Stomach (tissue), 9 donors: ENCODE results near the gene DDN. TPM values are rescaled to one million over a fixed set of nuclear protein-coding genes. Genes with fewer than 3 reads are reported as not detected.

Experiments
- DNase-seq, 2 donors: peaks; one replicate each; pipeline versions ENCODE4 v3.0.0 to v3.0.0-alpha.2; 2013 to 2019
- H3K27ac ChIP-seq, 5 donors: fragments of 200-600 bp in 4 of 5; sonication (generic) in 4 of 5; one replicate each; pipeline ENCODE4 v1.5.1; 2013 to 2019; ENCODE audit warnings: mild to moderate bottlenecking in 1 of 5, moderate library complexity in 1 of 5
- H3K27me3 ChIP-seq, 3 donors: fragments of 200-600 bp; sonication (generic); one replicate each; pipeline ENCODE4 v1.5.1; 2017 to 2019; ENCODE audit warnings: mixed run types in 1 of 3
- H3K36me3 ChIP-seq, 4 donors: fragments of 200-600 bp; sonication (generic); 1 replicate in 3 of 4; 2 replicates in 1 of 4; pipeline ENCODE4 v1.5.1; 2016 to 2019
- H3K4me1 ChIP-seq, 4 donors: fragments of 200-600 bp; sonication (generic); one replicate each; pipeline ENCODE4 v1.5.1; 2016 to 2019
- H3K4me3 ChIP-seq, 4 donors: fragments of 200-600 bp; sonication (generic) in 3 of 4; one replicate each; pipeline ENCODE4 v1.5.1; 2016 to 2019; ENCODE audit warnings: mild to moderate bottlenecking in 1 of 4
- H3K9me3 ChIP-seq, 4 donors: fragments of 200-600 bp; sonication (generic); one replicate each; pipeline ENCODE4 v1.5.1; 2016 to 2019
- EP300 ChIP-seq: sonication (generic); formaldehyde crosslinking; IDR thresholded peaks from one replicate; pipeline ENCODE4 v1.6.1; 2017; ENCODE audit warnings: antibody characterized with exemption
- POLR2A ChIP-seq, 4 donors: fragments of 450-650 bp; IDR thresholded peaks; one replicate each; pipeline ENCODE4 v1.6.1; 2016; ENCODE audit warnings: antibody characterized with exemption in 4 of 4, control low read depth in 2 of 4, mild to moderate bottlenecking in 1 of 4, moderate library complexity in 1 of 4
- POLR2AphosphoS5 ChIP-seq, 3 donors: sonication (generic); formaldehyde crosslinking; IDR thresholded peaks; one replicate each; pipeline ENCODE4 v1.6.1; 2016; ENCODE audit warnings: antibody characterized with exemption in 3 of 3
- WGBS, 5 donors: extraction: QIAGEN DNeasy Blood & Tissue Kit in 3 of 5; methylation state at CpG; one replicate each; pipeline versions ENCODE4 v1.1.5 to v1.1.7; 2013 to 2018; 5-methylcytosine and 5-hydroxymethylcytosine counted together
- intact Hi-C: fragments of 100-400 bp; cut with DNase I; formaldehyde crosslinking; loops from one replicate; pipeline ENCODE4 v1.15.1; 2023; ENCODE audit warnings: low total_unique reads
- polyA plus RNA-seq, 3 donors: library from polyadenylated mRNA; stranded (reverse); fragments of 200-250 nt; gene quantifications; one replicate each; pipeline ENCODE4 v1.2.3, GENCODE V29; 2013
- total RNA-seq, 5 donors: library from RNA; depleted of rRNA; stranded (reverse); fragments of >200 nt; gene quantifications; one replicate each; pipeline versions ENCODE4 v1.1.0 to v1.2.3, GENCODE V29; 2014 to 2016
- TF ChIP-seq, protein P1 (sequence below), 7 experiments: fragments of 450-650 bp in 4 of 7; fragments of 200-600 bp in 3 of 7; sonication (generic) in 3 of 7; IDR thresholded peaks; one replicate each; pipeline ENCODE4 v1.5.1; 2016 to 2019; ENCODE audit warnings: antibody characterized with exemption in 7 of 7, control low read depth in 2 of 7, mild to moderate bottlenecking in 1 of 7
- donor health status: healthy with polysubstance abuse.
- donor health status: Bipolar disorder and iron deficiency.
- donor health status: healthy.

DDN gene
- total and polyA plus RNA-seq, 8 donors = 0.08 to 0.31 (median 0.19) TPM; not detected in 4

DNA sequence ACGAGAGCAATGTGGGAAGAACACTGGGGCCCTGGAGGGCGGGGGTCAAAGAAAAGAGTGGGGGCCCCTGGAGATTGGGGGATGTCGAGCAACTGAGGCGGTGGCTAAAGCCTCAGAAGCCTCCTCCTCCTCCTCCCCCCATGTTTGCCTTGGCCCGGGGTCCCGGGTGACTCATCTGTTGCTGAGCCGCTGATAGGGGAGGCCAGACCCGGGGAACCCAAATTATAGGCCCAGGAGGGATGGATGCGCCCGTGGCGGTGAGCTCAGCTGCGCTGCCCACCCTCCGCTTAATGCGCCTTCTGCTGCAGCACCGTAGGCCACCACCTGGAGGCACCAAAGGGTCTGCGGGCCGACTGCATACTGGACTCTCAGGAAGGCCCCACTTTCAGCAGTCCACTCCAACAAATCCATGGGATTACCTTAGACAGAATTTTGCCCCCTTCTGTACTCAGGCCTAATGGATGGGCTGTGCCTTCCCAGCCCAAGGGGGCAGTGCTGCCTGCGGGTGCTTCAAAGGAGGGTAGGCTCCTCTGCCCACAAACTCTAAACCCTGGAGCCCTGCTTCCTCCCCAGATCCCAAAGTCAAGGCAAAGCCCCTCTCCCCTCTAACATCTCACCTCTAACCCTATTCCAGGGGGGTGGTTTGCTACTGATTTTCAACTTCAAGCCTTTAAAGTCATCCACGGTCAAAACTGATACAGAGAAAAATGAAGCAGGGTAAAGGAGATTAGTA is 25.1 kb downstream of the DDN start:
- no peak overlapping the region for H3K4me3 ChIP-seq
- TF ChIP-seq POLR2AphosphoS5 (IDR thresholded peaks at IDR 0.05) (no peak), POLR2A (IDR thresholded peaks at IDR 0.05) (no peak), EP300 (no peak)
- TF ChIP-seq, protein P1, sequence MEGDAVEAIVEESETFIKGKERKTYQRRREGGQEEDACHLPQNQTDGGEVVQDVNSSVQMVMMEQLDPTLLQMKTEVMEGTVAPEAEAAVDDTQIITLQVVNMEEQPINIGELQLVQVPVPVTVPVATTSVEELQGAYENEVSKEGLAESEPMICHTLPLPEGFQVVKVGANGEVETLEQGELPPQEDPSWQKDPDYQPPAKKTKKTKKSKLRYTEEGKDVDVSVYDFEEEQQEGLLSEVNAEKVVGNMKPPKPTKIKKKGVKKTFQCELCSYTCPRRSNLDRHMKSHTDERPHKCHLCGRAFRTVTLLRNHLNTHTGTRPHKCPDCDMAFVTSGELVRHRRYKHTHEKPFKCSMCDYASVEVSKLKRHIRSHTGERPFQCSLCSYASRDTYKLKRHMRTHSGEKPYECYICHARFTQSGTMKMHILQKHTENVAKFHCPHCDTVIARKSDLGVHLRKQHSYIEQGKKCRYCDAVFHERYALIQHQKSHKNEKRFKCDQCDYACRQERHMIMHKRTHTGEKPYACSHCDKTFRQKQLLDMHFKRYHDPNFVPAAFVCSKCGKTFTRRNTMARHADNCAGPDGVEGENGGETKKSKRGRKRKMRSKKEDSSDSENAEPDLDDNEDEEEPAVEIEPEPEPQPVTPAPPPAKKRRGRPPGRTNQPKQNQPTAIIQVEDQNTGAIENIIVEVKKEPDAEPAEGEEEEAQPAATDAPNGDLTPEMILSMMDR (IDR thresholded peaks at IDR 0.05) = peak in 4 of 7 experiments; percentile 46 to 61 (median 48)
- DNase-seq = peak; percentile 60 to 80
- no peaks in the 10 kb centered on the region for H3K36me3 ChIP-seq
- H3K9me3 ChIP-seq = no peaks in the 10 kb centered on the region
- intact Hi-C loops = no loop called here
- WGBS, 5 donors = 12 to 29% (median 17%) methylated on average over 9 to 19 of the region's 19 CpGs
- no peak overlapping the region for H3K27ac ChIP-seq
- peaks cover 33 to 100% (median 88%) of the 10 kb centered on the region in 3 donors for H3K27me3 ChIP-seq
- H3K4me1 ChIP-seq = peaks cover 39 to 61% (median 50%) of the 10 kb centered on the region in 4 donors

DNA sequence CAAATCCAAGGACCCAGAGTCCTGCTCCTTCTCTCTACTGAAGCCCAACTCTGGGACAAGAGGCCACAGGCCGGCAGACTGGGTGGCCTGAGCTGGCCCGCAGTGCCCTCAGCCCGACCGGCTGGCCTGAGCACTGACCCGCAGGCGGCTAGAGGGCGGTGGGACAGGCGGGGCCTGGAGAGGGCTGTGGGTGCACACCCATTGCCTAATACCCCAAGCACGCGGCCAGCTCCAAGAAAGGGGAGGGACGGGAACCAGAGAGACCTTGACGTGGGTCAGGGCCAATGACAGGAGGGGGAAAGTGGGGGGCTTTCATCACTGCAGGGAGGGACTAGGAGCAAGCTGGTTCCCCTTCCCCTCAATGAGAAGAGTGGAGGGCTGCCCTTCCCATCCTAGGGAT is 25.6 kb downstream of the DDN start:
- intact Hi-C loops = no loop called here
- H3K27me3 ChIP-seq = peaks cover 27 to 100% (median 82%) of the 10 kb centered on the region in 3 donors

DNA sequence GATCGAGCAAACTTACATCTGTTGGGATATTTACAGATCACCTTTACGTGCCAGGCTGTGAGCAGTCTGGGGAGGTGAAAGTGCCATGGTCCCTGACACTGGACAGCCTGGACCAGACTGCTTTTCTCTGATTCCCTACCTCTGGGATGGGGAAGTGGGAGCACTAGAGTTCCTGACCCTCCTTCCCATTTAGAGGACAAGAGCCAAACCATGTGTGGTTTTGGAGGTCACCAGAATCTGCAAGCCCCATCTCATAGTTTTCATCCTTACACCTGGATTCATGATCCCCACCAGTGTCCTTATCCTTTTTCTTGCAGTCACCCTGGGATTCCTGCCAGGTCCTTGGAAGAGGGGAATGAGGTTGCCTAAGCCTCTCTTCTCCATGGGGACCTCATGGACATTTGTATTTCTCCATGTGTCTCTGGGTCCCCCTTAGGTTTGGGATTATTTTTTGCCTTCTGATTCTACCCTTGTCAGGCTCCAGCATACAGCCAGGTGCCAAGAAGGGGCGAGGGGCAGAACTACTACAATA is 26.2 kb downstream of the DDN start:
- intact Hi-C loops = no loop called here
- WGBS, 5 donors = 10 to 30% (median 25%) methylated on average over 3 of the region's 3 CpGs
- peaks cover 26 to 100% (median 77%) of the 10 kb centered on the region in 3 donors for H3K27me3 ChIP-seq

More for the DNA sequence above, 25.6 kb downstream of the DDN start:
- Histone ChIP-seq H3K4me1 (peaks cover 34 to 55% (median 45%) of the 10 kb centered on the region in 4 donors), H3K4me3 (no peak overlapping the region), H3K36me3 (no peaks in the 10 kb centered on the region), H3K27ac (no peak overlapping the region), H3K9me3 (no peaks in the 10 kb centered on the region)
- DNase-seq = peak in 1 of 2 donors; percentile 46
- TF ChIP-seq POLR2AphosphoS5 (IDR thresholded peaks at IDR 0.05) (no peak), POLR2A (IDR thresholded peaks at IDR 0.05) (no peak), EP300 (no peak)
- TF ChIP-seq, protein P1 (IDR thresholded peaks at IDR 0.05) = no peak
- 9 to 18% (median 13%) methylated on average over 8 to 12 of the region's 12 CpGs for WGBS, 5 donors

DNA sequence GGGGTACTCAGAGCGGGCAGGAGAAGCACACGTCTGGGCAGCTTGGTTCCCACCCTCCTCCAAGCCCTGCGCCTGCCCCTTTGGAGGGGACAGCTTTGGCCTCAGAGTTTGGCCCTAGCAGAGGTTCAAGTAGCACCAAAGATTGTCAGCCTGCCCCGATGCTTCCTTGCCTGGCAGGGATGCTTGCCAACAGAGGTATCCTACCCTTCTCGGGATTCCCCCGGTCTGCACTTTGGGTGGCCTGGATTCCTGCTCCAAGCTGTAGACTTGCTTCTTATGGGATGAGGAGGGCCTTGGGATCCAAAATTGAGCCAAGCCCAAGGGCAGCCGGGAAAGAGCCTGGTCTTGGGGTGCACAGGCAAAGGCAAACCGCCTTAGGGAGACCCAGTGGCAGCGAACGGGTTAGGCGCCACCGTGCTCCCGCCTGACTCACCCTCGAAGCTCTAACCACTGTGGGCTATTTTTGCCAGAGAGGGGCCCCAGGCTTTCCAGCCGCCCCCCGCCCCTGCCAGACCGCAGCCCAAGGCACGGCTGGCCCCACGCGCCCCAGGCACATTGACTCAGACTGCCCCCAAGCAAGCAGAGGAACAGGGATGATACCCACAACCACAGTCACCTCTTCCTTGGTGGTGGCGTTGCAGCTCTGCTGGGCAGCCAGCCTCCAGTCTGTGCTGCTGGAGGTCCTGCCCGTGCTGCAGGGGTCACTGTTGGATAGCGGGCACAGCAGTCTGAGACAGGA is 26.8 kb downstream of the DDN start:
- peaks cover 25 to 44% (median 35%) of the 10 kb centered on the region in 4 donors for H3K4me1 ChIP-seq
- DNase-seq = no peak
- H3K36me3 ChIP-seq = no peaks in the 10 kb centered on the region
- H3K4me3 ChIP-seq = no peak overlapping the region
- no peaks in the 10 kb centered on the region for H3K9me3 ChIP-seq
- peaks cover 26 to 96% (median 71%) of the 10 kb centered on the region in 3 donors for H3K27me3 ChIP-seq
- intact Hi-C loops = no loop called here
- no peak overlapping the region for H3K27ac ChIP-seq
- WGBS, 5 donors = 9 to 16% (median 16%) methylated on average over 10 to 23 of the region's 23 CpGs
- TF ChIP-seq POLR2A (IDR thresholded peaks at IDR 0.05) = no peak
- TF ChIP-seq, protein P1 (IDR thresholded peaks at IDR 0.05) = no peak
- TF ChIP-seq EP300 = no peak
- no peak for TF ChIP-seq POLR2AphosphoS5 (IDR thresholded peaks at IDR 0.05)

More for the DNA sequence above, 26.2 kb downstream of the DDN start:
- Histone ChIP-seq H3K9me3 (no peaks in the 10 kb centered on the region), H3K4me1 (peaks cover 28 to 50% (median 40%) of the 10 kb centered on the region in 4 donors), H3K27ac (no peak overlapping the region), H3K4me3 (no peak overlapping the region), H3K36me3 (no peaks in the 10 kb centered on the region)
- no peak for DNase-seq
- no peak for TF ChIP-seq POLR2AphosphoS5 (IDR thresholded peaks at IDR 0.05)
- TF ChIP-seq, protein P1 (IDR thresholded peaks at IDR 0.05) = no peak
- TF ChIP-seq POLR2A (IDR thresholded peaks at IDR 0.05) = no peak
- TF ChIP-seq EP300 = no peak
